ENCODE measurements around the gene LRP1-AS.
"Not testable (repeated sequence)": the region's sequence is repeated elsewhere in the genome, so short reads cannot be mapped to it uniquely, and the experiment has no call there.

Gene LRP1-AS

DNA sequence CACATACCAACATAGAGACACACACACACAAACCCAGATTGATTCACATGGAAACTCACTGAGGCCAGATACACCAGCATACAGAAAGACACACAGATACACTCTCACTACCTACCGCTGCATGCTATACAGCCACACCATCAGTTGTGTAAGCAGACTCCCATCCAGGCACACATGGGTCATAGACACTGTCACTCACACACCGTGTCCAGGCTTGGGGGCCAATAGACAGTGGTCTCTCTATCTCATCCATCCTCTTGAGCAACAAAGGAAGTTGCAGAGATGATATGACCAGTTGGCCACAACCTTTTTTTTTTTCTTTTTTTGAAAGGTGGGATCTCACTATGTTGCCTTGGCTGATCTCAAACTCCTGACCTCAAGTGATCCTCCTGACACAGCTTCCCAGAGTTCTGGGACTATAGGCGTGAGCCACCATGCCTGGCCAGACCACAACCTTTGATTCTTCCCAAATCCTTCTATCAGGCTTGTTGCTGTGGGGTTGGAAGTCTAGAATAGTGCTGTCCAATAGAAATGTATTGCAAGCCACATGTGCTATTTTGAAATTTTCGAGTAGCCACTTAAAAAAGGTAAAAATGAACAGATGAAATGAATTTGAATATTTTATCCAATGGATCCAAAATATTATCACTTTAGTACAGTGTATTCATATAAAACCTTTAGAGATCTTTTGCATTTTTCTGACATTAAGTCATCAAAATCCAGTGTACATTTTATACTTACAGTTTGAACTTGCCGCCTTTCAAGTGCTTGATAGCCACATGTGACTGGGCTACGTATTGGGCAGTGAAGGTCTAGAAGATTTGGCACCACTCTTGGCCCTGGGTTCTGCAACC lies 7.4 kb downstream of the LRP1-AS start:
- peak; percentile 72 for DNase-seq (ENCODE audit: low read depth)

DNA sequence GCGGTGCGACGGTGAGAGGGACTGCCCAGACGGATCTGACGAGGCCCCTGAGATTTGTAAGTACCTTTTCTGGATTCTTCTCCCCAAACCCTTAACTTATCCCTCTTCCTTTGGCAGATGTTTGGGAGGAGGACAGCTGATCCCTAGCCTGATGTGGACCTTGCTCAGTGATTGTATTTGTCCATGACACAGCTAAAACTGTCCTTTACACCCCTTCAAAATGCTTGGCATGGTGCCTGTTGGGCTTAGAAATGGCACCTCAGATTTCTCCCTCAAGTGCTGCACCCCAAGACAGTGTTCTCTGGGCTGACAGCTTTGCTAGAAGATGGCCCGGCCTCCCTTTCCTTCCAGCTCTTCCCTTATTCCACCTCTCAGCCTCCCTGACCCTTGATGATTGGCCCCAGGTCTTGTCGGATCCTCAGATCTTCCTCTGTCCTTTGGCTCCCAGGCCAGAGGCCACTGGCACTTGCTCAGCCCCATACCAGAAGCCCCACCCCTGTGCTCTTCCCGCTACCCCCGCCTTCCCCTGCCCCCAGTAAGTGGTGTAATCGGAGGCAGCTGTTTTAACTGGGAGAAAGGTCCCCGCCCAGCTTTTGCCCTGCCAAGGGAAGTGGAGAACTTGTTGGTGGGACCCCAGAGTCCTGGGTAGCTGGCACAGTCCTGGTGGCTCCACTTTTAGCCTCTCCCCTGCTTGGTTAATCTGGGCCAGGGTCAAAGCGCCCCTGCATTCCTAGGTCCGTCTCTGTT lies 8.7 kb downstream of the LRP1-AS start:
- peak; percentile 67 for DNase-seq (ENCODE audit: low read depth)

DNA sequence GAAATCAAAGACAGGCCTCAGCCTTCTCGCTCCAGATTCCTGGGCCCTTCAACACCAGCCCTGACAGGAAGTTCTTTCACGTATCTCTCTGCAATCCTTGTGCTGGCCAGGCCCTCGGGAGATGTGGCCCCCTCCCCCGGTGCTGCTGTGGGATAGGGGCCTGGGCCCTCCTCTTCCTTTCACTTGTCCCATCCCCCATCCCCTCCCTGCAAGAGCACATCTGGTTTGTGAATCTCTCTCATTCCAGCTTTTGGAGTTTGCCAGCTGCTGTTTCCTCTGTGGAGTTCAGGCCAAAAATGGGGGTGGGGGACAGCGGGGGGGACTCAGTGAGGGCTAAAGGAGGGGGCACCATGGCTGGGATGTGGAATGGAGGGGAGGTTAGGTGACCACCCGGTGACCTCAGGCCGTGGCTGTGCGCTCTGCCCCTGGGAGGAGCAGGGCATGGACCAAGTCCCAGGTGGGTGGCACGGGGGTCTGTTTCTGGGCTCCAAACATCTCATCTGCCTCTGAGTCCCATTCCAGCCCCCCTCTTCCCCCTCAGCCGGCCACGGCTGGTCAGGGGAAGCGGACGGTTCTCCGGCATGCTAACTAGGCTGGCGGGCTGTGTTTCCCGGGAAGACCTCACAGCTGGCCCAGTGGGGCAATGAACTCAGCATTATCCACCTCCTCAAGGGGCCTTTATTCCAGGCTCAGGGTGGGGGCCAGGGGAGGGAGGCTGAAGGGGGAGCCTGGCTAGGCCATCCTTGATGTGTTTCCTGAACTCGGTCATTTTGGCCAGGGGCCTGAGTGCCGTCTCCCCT lies 11.7 kb downstream of the LRP1-AS start:
- peak; percentile 69 for DNase-seq (ENCODE audit: low read depth)

DNA sequence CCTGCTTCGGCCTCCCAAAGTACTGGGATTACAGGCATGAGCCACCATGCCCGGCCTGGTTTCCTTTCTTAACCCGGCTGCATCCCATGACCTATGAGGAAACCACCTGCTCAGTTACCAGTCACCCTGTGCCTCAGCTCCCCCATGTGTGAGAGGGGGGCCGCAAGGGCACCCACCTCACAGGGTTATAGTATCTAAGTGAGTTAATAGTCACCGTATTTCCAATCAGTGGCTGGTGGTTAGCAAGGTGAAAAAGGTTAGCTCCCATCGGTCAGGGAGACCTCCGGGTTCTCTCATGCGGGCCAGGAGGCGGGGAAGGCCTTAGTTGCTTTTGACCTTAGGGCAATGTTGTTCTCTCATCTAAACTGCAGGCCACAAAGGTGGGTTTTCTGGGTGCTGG lies 12.5 kb downstream of the LRP1-AS start:
- DNase-seq (ENCODE audit: low read depth): no peak

DNA sequence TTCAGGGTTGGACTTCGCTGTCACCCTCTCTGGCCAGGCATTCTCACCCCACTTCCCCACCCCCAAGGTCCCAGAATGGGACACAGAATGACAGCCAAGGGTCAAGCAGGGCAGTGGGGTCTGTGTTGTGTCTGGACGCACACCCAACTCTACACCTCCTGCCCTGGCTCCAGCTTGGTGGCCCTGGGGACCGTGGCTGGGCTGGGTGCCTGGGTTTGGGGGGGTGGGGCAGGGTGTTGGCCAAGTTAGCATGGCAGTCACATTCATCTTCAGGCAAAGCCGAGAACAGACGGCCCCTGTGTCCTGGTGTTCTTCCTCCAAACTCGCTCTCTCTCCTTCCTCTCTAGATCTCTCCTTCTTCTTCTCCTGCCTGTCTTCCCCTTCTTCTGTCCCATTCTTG lies 13.5 kb downstream of the LRP1-AS start:
- DNase-seq (ENCODE audit: low read depth): no peak

DNA sequence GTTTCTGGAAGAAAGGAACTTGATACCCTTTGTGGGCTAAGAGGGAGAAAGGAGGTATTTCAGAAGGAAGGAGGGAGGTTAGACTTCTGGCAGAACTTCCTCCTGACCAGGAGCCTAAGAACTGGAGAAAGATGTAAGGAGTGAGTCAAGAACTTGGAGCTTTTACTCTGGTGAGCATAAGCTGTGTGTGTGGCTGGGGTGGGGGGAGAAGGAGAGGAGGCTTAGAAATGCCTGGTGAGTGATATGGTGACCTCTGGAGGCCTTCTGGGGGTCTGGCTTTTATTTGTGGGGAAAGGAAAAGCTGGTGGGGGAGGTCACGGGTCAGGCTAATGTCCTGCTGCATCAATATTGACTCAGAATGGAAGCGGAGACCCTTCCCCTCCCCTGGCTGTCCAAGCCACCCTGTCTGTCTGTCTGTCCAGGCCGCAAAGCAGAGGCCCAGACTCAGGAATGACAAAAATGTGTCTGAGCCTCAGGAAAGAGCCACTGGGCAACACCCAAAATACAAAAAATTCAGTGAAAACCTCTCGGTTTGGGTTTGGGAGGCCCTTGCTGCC lies 14.3 kb downstream of the LRP1-AS start:
- peak; percentile 80 for DNase-seq (ENCODE audit: low read depth)

DNA sequence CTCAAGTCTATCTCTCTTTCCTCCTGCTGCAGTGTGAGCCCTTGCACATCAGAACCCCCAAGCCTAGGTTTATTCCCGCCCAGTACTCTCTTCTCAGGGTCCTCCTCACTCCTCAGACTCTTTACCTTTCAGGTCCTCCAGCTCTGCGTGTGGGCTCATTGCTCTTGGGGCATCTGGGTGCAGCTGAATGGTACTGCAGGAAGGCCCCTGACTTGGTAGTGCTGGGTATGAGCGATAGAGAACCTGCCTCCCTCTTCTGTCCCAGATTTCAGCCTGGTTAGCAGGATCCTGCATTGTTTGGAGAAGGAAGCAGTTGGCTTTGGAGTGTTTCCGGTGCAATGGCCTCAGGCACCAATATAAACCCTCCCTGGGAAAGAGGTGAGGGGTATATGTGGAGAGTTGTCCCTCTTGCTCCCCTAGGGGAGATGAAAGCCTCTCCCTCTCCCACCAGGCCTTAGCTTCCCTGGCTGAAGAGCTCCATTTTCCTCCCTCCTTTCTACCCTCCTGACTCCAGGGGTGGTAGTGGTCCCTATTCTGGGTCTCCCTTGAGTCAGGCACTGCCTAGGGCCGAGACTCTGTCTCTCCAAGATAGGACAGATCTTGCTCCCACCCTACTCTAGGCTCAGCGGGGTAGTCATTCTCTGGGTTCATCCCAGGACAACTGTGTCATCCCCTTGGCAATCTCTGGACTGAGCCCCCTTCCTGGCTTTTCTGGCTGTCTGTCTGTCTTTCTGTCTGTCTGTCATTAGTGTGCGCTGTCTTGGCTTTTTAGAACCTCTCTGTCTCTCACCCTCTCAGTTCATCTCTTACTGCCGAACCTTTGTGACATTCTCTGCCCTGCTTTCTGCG lies 15.3 kb downstream of the LRP1-AS start:
- DNase-seq (ENCODE audit: low read depth): peak; percentile 60

DNA sequence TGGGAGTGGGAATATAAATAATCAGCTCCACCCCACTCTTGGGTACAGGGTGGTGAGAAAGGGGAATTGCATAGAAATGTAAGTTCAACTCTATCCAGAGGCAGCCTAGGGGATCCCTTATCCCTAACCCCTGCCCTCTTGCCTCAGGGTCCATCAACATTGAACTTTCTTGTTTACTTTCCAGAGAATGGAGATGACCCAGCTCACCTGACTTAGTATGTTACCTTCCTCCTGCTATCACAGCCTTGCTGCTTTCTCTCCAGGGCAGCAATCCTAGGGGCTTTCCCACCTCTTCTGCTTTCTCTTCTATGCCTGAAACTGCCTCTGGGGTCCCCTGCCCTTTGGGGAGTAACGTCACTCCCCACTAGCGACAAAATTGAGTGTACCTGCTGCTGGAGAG lies 16.5 kb downstream of the LRP1-AS start:
- DNase-seq (ENCODE audit: low read depth): no peak

DNA sequence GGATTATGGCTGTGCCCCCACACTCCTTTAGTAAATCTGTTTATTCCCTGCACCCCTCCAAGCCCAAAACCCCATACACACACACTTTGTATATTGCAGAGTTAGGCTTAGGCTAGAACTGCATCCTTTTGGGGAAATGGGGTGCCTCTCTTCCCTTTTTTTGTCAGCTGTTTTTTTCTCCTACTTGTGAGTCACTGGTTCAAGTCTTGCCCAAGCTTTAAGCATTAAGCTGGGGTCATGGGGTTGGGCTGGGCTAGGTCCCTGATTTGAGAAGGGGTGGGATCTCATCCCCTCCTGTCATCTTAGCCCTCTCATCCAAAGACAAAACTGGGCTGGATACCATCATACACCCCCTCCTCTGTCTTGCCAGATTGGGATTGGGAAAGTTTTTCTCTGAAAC lies 17.5 kb downstream of the LRP1-AS start:
- peak; percentile 51 for DNase-seq (ENCODE audit: low read depth)

DNA sequence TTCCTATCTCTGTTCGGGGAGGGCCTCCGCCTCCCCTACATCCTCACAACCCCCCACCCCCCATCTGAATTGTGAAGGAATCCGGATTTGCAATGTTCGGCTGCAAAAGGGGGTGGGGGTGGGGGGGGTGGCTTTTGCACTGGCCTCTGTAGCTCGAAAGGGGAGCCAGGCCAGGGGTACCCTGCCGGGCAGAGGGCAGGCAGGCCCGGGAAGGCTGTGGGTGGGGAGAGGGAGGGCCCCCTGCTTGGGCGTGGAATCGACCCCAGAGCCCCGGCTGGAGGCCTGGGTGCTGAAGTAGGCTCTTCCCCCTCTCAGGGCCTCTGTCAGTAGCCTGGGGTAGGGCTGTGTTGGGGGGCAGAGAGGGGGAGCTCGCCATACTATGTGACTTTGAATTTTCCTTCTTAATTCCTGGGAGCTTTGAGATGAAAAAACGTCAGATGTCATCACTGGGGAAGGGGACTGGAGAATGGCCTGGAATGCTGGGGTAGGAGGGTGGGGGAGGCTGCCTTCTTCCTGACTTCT lies 18.0 kb downstream of the LRP1-AS start:
- peak; percentile 47 for DNase-seq (ENCODE audit: low read depth)

DNA sequence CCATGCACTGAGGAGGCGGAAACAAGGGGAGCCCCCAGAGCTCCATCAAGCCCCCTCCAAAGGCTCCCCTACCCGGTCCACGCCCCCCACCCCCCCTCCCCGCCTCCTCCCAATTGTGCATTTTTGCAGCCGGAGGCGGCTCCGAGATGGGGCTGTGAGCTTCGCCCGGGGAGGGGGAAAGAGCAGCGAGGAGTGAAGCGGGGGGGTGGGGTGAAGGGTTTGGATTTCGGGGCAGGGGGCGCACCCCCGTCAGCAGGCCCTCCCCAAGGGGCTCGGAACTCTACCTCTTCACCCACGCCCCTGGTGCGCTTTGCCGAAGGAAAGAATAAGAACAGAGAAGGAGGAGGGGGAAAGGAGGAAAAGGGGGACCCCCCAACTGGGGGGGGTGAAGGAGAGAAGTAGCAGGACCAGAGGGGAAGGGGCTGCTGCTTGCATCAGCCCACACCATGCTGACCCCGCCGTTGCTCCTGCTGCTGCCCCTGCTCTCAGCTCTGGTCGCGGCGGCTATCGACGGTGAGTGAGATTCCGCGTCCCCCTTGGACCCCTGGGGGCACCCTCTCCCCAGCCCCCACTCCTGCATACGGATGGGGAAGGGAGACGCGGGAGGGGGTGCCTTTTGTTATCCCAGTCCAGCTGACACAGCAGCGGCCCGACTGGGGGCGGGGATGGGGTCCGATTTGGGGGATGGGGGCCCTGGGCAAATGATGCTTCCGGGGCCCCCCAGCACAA lies 18.7 kb downstream of the LRP1-AS start:
- DNase-seq (ENCODE audit: low read depth): no peak

DNA sequence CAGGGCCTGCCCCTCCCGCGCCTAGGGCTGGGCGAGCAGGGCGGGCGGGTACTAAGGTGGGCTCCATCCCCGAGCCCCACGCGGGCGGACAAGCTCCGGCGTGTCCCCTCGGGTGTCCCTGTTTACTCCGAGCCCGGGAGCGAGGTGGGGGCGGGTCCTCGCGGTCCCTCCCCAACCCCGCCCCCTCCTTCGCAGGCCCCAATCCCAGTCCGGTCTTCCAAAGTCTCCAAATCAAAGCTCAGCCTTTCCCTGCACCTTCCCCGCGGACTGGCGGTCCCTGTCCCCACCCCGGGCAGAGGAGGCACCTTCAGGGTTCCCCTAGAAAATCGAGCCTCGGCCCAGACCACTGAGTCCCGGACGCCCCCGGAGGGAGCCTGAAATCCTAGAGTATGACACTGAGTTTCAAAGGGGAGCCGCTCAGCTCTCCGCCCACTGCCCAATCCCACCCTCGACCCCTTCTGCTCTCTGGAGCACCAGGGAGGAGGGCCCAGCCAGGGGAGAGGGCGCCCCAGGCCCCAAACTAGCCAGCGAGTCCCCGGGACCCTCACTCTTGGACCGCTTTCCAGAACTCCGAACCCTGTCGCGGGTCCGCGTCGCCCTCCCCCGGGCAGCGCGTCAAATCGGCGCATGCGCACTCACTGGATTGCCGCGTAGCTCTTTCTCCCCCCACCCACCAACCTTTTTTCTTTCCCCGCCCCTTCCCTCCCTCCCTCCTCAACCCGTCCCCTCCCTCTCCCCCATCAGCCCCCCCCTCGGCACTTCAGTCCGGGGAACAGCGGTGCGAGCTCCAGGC lies 19.5 kb downstream of the LRP1-AS start, which contains the start of gene LRP1:
TSS of gene LRP1 (plus strand) at position 758 of the 793 bp plus-strand sequence. CDS start 482 bp downstream, outside the sequence.
- peak; percentile 88 for DNase-seq (ENCODE audit: low read depth)

DNA sequence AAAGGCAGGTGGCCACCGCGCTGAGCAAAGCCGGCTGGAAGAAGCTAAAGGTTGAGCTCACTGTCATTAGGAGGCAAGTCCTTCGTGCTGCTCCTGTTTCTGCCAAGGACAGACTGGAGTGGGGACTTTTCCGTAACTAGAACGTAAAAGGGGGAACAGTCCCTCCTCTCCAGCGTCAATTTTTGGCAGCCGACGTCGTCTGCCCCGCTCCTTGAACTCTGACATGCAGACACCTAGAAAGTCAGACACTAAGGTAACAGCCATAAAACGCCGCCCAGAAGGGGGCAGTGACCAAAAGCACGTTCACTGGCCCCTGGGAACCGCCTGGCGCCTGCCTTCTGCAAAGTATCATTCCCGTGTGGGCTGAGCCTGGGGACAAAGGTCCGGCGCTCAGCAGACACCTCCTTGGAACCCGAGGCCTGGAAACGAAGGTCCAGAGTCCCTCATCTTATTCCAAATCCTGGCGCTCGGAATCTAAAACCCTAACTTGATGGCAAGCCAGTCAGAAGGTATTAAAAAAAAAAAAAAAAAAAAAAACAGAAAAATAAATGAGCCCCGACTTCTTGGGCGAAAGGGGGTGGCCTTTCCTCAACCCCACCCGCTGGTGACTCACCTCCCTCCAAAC lies 20.2 kb downstream of the LRP1-AS start:
- DNase-seq (ENCODE audit: low read depth): peak; percentile 63

DNA sequence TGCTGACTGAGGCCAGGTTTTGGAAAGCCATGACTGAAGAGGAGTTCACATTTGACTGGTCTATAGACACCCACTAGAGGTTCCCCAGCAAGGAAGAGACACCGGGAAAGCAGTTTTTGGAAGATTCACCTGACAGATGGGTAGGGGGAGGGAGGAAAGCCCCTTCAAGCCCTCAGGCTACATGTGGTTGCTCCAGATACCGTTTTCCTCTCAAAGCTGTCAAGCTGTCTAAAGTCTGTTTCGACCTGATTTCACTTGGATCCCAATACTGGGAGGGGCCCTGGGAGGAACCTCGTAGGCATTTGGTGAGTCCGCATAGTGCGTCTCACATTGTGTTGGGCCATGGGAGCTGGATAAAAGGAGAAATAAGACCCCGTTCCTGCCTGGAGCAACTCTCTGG lies 20.9 kb downstream of the LRP1-AS start:
- no peak for DNase-seq (ENCODE audit: low read depth)

DNA sequence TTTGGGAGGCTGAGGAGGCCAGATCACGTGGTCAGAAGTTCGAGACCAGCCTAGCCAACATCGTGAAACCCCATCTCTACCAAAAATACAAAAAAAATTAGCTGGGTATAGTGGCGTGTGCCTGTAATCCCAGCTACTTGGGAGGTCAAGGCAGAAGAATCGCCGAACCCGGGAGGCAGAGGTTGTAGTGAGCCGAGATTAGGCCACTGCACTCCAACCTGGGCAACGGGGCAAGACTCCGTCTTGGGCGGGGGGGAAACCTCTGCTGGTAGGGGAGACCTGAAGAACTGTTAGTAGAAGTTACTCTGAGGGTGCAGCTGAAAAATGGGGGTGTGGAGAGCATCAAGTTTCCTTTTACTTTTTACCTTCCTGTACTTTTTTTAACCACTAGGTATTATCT lies 21.4 kb downstream of the LRP1-AS start:
- no peak for DNase-seq (ENCODE audit: low read depth)

DNA sequence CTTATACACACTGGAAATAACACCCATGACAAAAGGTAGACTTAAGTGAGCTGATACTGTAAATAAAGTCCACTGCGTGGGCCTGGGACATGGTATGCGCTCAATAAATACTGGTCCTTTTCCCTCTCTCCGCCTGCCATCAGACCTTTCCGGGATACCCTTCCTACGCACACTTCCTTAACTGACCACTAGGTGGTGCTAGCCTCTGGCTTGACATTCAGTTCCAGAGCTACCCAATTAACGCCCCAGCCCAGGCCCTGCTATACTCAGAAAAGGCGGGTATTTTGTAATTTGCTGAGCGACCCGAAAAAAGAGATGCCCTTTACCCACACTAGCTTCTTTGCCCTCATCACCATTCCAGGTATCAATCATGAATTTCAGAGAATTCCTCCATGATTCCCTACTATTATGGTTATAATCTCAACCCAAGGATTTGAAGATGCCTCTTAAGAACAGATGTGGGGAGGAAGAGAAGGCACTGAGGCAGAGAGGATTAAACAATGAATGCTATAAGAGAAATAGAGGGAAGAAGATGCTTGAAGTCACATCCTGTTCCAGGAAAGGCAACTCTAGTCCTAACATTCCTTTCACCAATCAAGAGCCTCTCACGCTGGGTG lies 23.1 kb downstream of the LRP1-AS start:
- DNase-seq (ENCODE audit: low read depth): peak; percentile 81

DNA sequence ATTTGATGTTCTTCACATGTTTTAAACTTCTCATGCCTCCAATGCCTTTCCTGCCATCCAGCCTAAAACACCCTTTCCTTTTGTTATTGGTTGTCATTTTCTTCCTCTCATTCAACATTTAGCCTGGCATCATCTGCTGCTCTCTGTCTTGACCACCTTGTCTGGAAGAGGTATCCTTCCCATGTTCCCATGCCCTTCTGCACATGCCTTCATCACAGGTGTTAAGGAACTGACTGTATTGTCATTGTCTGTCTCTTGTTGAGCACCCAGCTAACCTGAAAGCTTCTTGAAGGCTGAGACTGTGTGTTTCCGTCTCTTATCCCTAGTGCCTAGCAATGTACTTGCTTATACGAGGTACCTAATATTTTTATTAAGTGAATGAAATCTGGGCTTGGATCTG lies 23.6 kb downstream of the LRP1-AS start:
- DNase-seq (ENCODE audit: low read depth): no peak

DNA sequence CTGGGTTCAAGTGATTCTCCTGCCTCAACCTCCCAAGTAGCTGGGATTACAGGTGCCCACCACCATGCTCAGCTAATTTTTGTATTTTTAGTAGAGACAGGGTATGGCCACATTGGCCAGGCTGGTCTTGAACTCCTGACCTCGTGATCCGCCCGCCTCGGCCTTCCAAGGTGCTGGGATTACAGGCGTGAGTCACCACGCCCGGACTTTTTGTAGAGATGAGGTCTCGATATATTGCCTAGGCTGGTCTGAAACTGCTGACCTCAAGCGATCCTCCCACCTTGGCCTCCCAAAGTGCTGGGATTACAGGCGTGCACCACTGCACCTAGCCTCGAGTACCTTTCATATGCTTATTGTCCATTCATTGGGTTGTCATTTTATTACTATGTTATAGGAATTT lies 26.7 kb downstream of the LRP1-AS start:
- DNase-seq (ENCODE audit: low read depth): not testable (repeated sequence)

Measured in EH (cell line).